Effector memory CD8-positive, alpha-beta T cell (primary cell): ENCODE measurements around the gene KCNG4.

ENCODE experiments used
- ATAC-seq: fragments of 150-1000 bp; cut with Tn5 transposase; replicated peaks from 2 replicates; pipeline ENCODE4 v1.10.0; 2021; ENCODE audit warnings: mild to moderate bottlenecking, moderate library complexity
- DNase-seq, 3 experiments: peaks; one replicate each; pipeline ENCODE4 v3.0.0; 2021
- H3K27ac Mint-ChIP-seq, 2 donors: one replicate each; pipeline ENCODE4 v1.8.0; 2022; ENCODE audit warnings: mild to moderate bottlenecking in 2 of 2, mixed read lengths in 2 of 2, moderate library complexity in 2 of 2
- H3K27me3 Mint-ChIP-seq, 2 donors: one replicate each; pipeline ENCODE4 v1.8.0; 2022; ENCODE audit warnings: mixed read lengths in 2 of 2
- H3K36me3 Mint-ChIP-seq: one replicate; pipeline ENCODE4 v1.8.0; 2022; ENCODE audit warnings: mild to moderate bottlenecking, moderate library complexity, mixed read lengths; ENCODE audit not compliant: insufficient read depth
- H3K4me1 Mint-ChIP-seq, 2 donors: one replicate each; pipeline ENCODE4 v1.8.0; 2022; ENCODE audit warnings: low read depth in 2 of 2, mixed read lengths in 2 of 2
- H3K4me3 Mint-ChIP-seq, 2 donors: one replicate each; pipeline ENCODE4 v1.8.0; 2022; ENCODE audit warnings: mild to moderate bottlenecking in 2 of 2, mixed read lengths in 2 of 2, moderate library complexity in 2 of 2
- H3K9me3 Mint-ChIP-seq, 2 donors: one replicate each; pipeline ENCODE4 v1.8.0; 2022; ENCODE audit warnings: mixed read lengths in 2 of 2

Gene KCNG4

DNA sequence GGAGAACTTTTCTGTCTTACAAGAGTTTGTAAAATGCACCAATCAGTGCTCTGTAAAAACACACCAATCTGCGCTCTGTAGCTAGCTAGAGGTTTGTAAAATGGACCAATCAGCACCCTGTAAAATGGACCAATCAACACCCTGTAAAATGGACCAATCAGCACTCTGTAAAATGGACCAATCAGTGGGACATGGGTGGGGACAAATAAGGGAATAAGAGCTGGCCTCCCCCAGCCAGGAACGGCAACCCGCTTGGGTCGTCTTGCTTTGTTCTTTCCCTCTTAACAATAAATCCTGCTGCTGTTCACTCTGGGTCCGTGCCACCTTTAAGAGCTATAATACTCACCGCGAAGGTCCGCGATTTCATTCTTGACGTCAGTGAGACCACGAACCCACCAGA lies 18.5 kb upstream of the KCNG4 start:
- Mint-ChIP-seq H3K27me3 (peaks cover 36 to 45% of the 10 kb centered on the region in 2 donors), H3K9me3 (peaks cover 0 to 2% of the 10 kb centered on the region in 2 donors), H3K4me1 (no peaks in the 10 kb centered on the region), H3K4me3 (no peak overlapping the region), H3K27ac (no peak overlapping the region), H3K36me3 (no peaks in the 10 kb centered on the region)
- no peak for DNase-seq
- ATAC-seq, result no peak

DNA sequence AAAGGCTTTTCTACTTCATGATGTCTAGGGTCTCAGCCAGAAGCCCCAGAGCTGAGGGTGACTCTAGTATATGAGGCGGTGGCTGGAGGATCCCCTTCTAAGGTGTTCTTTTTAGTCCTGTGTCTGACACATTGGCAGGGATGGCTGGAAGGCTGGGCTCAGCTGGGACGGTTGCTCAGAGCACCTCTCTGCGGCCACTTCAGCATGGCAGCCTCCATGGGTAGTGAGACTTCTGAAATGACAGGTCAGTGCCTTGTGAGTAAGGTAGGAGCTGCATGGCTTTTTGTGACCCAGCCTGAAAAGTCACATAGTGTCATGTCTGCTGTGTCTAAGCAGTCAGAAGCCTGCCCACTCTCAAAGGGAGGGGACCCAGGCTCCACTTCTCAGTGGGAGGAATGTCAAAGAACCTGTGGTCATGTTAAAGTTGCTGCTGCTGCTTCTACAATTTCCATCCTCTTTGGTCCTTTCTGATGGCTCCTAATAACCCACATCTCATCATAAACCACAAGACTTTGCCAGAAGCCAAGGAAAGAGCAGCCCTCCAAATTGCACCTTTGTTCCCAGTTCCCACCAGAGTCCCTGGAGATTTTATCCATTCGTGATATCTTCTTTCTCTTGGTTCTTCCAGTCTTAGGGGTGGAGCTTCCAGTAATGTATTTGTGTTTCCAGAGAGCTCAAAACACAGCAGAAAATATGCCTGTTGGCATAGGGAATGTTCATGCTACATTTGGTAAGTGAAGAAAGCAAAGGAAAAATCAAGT lies 15.4 kb upstream of the KCNG4 start:
- DNase-seq, result no peak
- H3K27ac Mint-ChIP-seq, result no peak overlapping the region
- no peaks in the 10 kb centered on the region for H3K36me3 Mint-ChIP-seq
- H3K9me3 Mint-ChIP-seq, result peaks cover 0 to 2% of the 10 kb centered on the region in 2 donors
- no peaks in the 10 kb centered on the region for H3K4me1 Mint-ChIP-seq
- no peak for ATAC-seq
- H3K27me3 Mint-ChIP-seq, result peaks cover 52 to 53% of the 10 kb centered on the region in 2 donors
- H3K4me3 Mint-ChIP-seq, result no peak overlapping the region

DNA sequence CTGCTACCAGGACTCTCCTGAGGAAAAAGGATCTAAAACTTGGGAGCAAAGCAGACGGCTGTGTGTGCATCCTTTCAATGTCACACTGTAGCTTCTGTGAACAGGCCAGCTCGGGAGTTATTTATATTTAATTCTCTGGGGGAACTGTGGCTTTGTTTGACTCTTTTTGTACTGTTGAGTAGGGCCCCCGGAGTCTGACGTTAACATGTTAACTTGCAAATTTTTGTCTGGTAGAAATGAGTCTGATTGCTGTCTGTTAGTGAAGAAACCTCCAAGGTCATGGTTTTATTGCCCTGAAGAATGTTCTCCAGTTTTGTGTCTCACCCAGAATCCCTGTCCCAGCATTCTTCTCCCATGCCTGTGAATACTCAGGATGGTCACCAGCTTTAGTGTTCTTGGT lies 14.2 kb upstream of the KCNG4 start:
- Mint-ChIP-seq H3K36me3 (no peaks in the 10 kb centered on the region), H3K9me3 (peaks cover 0 to 2% of the 10 kb centered on the region in 2 donors), H3K27me3 (peaks cover 63% of the 10 kb centered on the region in 2 donors), H3K4me1 (no peaks in the 10 kb centered on the region), H3K4me3 (no peak overlapping the region), H3K27ac (no peak overlapping the region)
- DNase-seq (no peak), ATAC-seq (no peak)

DNA sequence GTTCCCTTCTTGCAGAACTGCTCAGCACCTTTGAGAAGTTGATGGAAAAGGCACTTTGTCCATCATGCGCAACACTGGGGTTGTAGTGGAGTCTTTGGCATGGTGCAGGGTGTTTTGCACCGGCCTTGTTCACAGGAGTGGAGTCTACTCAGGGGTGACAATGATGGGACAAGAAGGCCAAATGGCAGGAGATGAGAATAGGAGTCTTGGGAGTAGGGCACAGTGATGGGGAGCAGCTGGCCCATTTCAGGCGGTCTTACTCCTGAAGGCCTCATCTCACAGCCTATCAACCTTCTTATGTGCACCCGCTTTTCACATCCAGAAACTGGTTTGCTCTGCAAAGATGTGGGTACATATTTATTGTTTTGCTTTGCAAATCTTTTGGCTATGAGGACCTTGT lies 13.4 kb upstream of the KCNG4 start:
- DNase-seq, result no peak
- Mint-ChIP-seq H3K36me3 (no peaks in the 10 kb centered on the region), H3K9me3 (peaks cover 0 to 2% of the 10 kb centered on the region in 2 donors), H3K4me1 (no peaks in the 10 kb centered on the region), H3K4me3 (no peak overlapping the region), H3K27ac (no peak overlapping the region), H3K27me3 (peaks cover 63 to 64% of the 10 kb centered on the region in 2 donors)
- ATAC-seq, result no peak

DNA sequence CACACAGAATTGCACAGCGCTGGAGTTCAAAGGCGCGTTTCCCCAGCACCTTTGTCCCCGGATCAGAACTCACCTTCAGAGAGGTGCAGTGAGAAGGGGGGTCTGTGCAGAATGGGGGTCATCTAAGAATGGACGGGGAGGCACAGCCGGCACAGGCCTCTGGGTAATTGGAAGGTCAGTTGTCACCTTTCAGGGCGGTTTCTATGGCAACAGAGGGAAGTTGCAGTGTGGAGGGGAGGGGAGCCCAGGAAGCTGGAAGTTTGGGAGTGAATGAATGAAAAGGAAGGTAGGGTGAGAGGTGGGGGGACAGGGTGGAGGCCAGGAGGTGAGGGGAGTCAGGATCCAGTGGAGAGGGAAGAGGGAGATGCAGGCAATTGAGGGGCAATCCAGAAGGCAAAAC lies 12.4 kb upstream of the KCNG4 start:
- no peaks in the 10 kb centered on the region for H3K4me1 Mint-ChIP-seq
- peaks cover 0 to 2% of the 10 kb centered on the region in 2 donors for H3K9me3 Mint-ChIP-seq
- H3K27me3 Mint-ChIP-seq, result peaks cover 57 to 64% of the 10 kb centered on the region in 2 donors
- H3K36me3 Mint-ChIP-seq, result no peaks in the 10 kb centered on the region
- ATAC-seq, result no peak
- no peak for DNase-seq
- no peak overlapping the region for H3K4me3 Mint-ChIP-seq
- no peak overlapping the region for H3K27ac Mint-ChIP-seq

DNA sequence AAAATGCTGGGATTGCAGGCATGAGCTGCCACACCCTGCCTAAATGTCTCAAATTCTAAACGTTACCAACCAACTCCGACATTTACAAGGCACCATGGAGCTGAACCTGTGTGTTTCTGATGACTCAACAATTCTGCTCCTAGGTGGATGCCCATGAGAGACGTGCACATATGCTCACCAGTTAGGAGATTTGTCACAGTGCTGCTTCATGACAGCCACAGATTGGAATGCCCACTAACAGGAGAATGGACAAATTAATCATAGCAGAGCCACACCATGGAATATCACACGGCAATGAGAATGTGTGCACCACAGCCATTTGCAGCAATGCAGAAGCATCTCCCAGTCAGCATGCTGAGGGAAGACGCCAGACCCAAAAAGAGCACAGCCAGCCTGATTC lies 8.0 kb upstream of the KCNG4 start:
- ATAC-seq, result no peak
- no peak for DNase-seq
- H3K27ac Mint-ChIP-seq, result no peak overlapping the region
- H3K4me1 Mint-ChIP-seq, result no peaks in the 10 kb centered on the region
- H3K36me3 Mint-ChIP-seq, result no peaks in the 10 kb centered on the region
- H3K9me3 Mint-ChIP-seq, result no peaks in the 10 kb centered on the region
- H3K27me3 Mint-ChIP-seq, result peaks cover 55 to 80% of the 10 kb centered on the region in 2 donors
- H3K4me3 Mint-ChIP-seq, result no peak overlapping the region

DNA sequence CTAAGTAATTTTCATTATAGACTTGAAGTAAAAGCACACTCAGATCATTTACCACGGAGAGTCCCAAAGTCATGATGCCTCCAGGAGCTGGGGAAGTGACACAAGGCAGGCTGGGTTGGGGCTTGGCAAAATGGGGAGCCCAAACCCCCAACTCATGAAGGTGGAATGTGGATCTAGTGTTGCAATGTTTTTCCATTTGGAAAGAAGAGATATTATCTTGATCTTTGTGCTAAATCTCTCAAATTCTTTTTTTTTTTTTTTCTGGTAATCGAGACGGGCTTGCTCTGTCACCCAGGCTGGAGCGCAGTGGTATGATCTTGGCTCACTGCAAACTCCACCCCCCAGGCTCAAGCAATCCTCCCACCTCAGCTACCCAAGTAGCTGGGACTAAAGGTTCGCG lies 7.5 kb upstream of the KCNG4 start:
- no peaks in the 10 kb centered on the region for H3K9me3 Mint-ChIP-seq
- no peak overlapping the region for H3K4me3 Mint-ChIP-seq
- H3K36me3 Mint-ChIP-seq, result no peaks in the 10 kb centered on the region
- H3K27ac Mint-ChIP-seq, result no peak overlapping the region
- peaks cover 52 to 80% of the 10 kb centered on the region in 2 donors for H3K27me3 Mint-ChIP-seq
- no peak for ATAC-seq
- DNase-seq, result no peak
- no peaks in the 10 kb centered on the region for H3K4me1 Mint-ChIP-seq

DNA sequence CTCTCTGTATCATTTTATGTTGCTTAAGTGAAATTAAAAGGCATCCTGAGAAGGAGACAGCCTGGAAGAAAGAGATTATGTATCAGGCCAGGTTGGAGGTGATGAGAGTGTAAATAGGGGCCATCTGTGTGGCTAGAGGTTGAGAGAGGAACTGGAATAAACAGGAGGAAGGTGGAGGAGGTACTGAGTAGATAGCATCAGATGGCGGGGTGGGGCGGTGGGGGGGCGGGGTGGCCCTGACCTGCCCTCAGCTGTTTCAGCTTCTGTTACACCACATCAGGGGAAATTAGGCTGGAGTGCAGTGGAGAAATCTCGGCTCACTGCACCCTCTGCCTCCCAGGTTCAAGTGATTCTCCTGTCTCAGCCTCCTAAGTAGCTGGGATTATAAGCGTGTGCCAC lies 6.9 kb upstream of the KCNG4 start:
- no peaks in the 10 kb centered on the region for H3K9me3 Mint-ChIP-seq
- H3K4me3 Mint-ChIP-seq, result no peak overlapping the region
- peaks cover 47 to 80% of the 10 kb centered on the region in 2 donors for H3K27me3 Mint-ChIP-seq
- ATAC-seq (no peak), DNase-seq (no peak)
- no peak overlapping the region for H3K27ac Mint-ChIP-seq
- H3K36me3 Mint-ChIP-seq, result no peaks in the 10 kb centered on the region
- H3K4me1 Mint-ChIP-seq, result no peaks in the 10 kb centered on the region

DNA sequence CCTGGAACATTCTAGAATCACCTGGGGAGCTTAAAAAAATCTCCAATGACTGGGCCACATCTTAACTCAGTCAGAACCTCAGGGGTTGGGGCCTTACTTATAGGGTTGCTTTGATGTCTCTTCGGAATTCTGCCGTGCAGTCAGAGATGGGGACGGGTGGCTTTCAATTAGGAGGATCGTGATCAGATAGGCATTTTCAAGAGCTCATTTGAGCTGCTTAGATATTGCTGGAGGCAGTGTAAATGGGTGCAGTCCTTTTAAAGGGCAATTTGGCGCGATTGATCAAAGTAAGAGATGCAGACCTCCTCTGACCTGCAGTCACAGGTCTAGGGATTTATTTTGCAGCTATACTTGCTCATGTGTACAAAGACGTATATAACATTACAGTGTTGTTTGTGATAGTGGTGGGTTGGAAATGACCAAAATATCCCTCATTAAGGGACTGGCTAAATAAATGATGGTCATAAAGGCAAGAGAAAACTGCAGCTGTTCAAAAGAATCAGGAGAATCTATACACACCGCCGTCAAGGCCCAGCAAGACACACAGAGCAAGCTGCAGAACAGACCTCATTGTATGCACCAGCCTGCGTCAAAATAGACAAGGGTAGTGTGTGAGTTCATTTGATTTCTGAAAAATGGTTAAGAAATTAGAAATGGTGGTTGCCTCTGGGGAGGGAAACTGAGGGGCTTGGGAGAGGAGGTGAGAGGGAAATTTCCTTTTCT lies 6.3 kb upstream of the KCNG4 start:
- Mint-ChIP-seq H3K36me3 (no peaks in the 10 kb centered on the region), H3K4me3 (no peak overlapping the region), H3K27ac (no peak overlapping the region), H3K9me3 (no peaks in the 10 kb centered on the region), H3K4me1 (no peaks in the 10 kb centered on the region), H3K27me3 (peaks cover 47 to 80% of the 10 kb centered on the region in 2 donors)
- no peak for DNase-seq
- ATAC-seq, result no peak

DNA sequence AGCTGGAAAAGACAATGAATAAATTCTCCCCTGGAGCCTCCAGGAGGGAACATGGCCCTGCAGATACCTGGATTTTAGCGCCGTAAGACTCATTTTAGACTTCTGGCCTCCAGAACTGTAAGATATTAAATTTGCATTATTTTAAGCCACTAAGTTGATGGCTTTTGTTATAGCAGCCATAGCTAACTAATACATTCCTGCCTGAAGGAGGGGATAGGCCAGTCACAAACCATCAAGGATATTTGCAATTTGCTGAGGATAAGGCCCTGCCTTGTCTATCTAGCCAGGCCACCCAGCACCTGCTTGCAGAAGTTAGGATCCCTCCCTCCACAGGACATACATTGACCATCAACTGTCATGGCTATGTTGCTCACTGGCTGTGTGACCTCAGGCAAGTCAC lies 4.9 kb upstream of the KCNG4 start:
- Mint-ChIP-seq H3K27ac (no peak overlapping the region), H3K27me3 (peaks cover 47 to 80% of the 10 kb centered on the region in 2 donors), H3K36me3 (no peaks in the 10 kb centered on the region), H3K9me3 (no peaks in the 10 kb centered on the region), H3K4me1 (no peaks in the 10 kb centered on the region), H3K4me3 (no peak overlapping the region)
- DNase-seq (no peak), ATAC-seq (no peak)

DNA sequence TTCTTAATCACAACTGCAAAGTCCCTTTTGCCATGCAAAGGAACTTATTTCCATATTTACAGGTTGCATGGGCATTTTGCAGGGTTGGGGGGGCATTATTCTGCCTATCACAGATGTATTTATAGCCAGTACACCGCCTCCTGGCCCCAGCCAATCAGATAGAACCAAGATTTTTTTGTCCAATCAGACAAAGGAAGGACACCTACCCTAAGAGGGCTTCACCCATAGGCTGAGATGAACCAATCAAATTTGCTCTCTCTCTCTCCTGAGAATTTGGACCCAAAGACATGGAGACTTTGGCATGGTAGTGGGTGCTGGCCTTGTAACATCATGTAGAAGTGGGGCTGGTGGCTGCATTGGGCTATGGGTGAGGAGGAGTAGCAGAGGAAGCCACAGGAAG lies 3.9 kb upstream of the KCNG4 start:
- H3K4me1 Mint-ChIP-seq, result no peaks in the 10 kb centered on the region

DNA sequence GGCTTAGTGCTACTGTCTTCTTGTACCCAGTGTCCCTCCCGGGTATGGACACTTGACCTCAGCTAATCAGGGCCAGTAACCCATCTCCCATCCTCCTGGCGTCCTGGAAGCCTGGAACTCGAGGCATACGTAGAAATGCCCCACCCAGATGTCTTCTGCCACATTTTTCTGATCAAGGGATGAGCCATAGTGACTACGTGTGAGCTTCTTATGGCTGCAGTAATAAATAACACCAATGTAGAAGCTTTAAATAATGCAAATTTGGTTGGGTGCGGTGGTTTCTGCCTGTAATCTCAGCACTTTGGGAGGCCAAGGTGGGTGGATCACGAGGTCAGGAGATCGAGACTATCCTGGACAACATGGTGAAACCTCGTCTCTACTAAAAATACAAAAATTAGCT lies 3.0 kb upstream of the KCNG4 start:
- H3K36me3 Mint-ChIP-seq, result no peaks in the 10 kb centered on the region
- peaks cover 53 to 84% of the 10 kb centered on the region in 2 donors for H3K27me3 Mint-ChIP-seq
- ATAC-seq (no peak), DNase-seq (no peak)
- no peaks in the 10 kb centered on the region for H3K9me3 Mint-ChIP-seq
- no peak overlapping the region for H3K4me3 Mint-ChIP-seq
- H3K27ac Mint-ChIP-seq, result no peak overlapping the region
- H3K4me1 Mint-ChIP-seq, result no peaks in the 10 kb centered on the region

More for the DNA sequence above, 3.9 kb upstream of the KCNG4 start:
- H3K36me3 Mint-ChIP-seq, result no peaks in the 10 kb centered on the region
- no peak overlapping the region for H3K4me3 Mint-ChIP-seq
- DNase-seq (no peak), ATAC-seq (no peak)
- H3K27ac Mint-ChIP-seq, result no peak overlapping the region
- H3K27me3 Mint-ChIP-seq, result peaks cover 51 to 84% of the 10 kb centered on the region in 2 donors
- no peaks in the 10 kb centered on the region for H3K9me3 Mint-ChIP-seq

DNA sequence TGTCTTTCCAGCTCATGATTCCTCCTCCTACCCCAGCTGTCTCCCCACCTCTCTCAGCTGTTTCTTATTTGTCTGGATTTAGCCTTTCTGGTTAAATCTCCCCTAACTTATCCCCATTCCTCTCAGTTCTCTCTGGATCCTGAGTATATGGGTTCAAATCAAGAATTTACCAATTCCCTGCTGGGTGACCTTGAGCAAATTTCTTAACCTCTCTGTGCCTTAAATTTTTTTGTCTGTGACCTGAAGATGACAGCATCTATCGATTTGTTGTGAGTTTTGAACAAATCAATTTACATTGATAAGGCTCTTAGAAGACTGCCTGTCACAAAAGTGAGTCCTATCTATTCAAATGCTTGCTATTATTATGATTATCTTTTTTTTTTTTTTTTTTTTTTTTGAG lies 2.0 kb upstream of the KCNG4 start:
- no peak overlapping the region for H3K4me3 Mint-ChIP-seq
- H3K27me3 Mint-ChIP-seq, result peaks cover 52 to 91% of the 10 kb centered on the region in 2 donors
- H3K9me3 Mint-ChIP-seq, result no peaks in the 10 kb centered on the region
- H3K4me1 Mint-ChIP-seq, result no peaks in the 10 kb centered on the region
- ATAC-seq (no peak), DNase-seq (no peak)
- no peak overlapping the region for H3K27ac Mint-ChIP-seq
- no peaks in the 10 kb centered on the region for H3K36me3 Mint-ChIP-seq

DNA sequence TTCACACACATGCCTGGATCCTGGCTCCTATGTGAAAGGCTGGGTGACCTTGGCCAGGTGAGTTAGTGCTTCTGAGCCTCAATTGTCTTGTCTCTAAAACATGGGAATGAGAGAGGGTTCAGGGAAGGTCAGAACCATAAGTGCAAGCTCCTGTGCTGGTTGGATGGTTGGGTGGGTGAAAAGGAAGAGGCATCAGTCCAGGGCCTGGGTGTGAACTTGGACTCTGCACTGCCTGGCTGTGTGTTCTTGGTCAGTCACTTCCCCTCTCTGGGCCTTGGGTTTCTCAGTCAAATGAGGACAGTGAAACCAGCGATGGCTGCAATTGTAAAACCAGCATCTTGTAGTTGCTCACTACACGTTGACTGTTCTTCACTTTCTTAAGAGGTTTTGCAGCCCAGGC lies 643 bp upstream of the KCNG4 start:
- no peaks in the 10 kb centered on the region for H3K36me3 Mint-ChIP-seq
- DNase-seq (no peak), ATAC-seq (no peak)
- H3K4me1 Mint-ChIP-seq, result no peaks in the 10 kb centered on the region
- H3K27ac Mint-ChIP-seq, result no peak overlapping the region
- no peak overlapping the region for H3K4me3 Mint-ChIP-seq
- no peaks in the 10 kb centered on the region for H3K9me3 Mint-ChIP-seq
- H3K27me3 Mint-ChIP-seq, result peaks cover 43 to 90% of the 10 kb centered on the region in 2 donors
